Type B pancreatic cell (in vitro differentiated cells): ENCODE measurements around the gene PRR4. TPM values are rescaled to one million over a fixed set of nuclear protein-coding genes. Genes with fewer than 3 reads are reported as not detected.

Experiments used
- DNase-seq: peaks from one replicate; pipeline ENCODE4 v3.0.0; 2021; ENCODE audit warnings: mixed read lengths; ENCODE audit not compliant: unreplicated experiment; ENCODE audit errors: extremely low spot score
- H3K27ac Mint-ChIP-seq: 2 replicates; pipeline ENCODE4 v1.8.0; 2021; ENCODE audit warnings: mild to moderate bottlenecking, mixed read lengths
- H3K27me3 Mint-ChIP-seq: 2 replicates; pipeline ENCODE4 v1.8.0; 2021; ENCODE audit warnings: mixed read lengths
- H3K36me3 Mint-ChIP-seq: 2 replicates; pipeline ENCODE4 v1.8.0; 2021; ENCODE audit warnings: mixed read lengths
- H3K4me1 Mint-ChIP-seq: one replicate; pipeline ENCODE4 v1.8.0; 2021; ENCODE audit warnings: mixed read lengths; ENCODE audit not compliant: unreplicated experiment
- H3K4me3 Mint-ChIP-seq: 2 replicates; pipeline ENCODE4 v1.8.0; 2021; ENCODE audit warnings: mild to moderate bottlenecking, mixed read lengths
- H3K9me3 Mint-ChIP-seq: 2 replicates; pipeline ENCODE4 v1.8.0; 2021; ENCODE audit warnings: mixed read lengths
- CTCF ChIP-seq: fragments of 200-600 bp; sonication (generic); conservative IDR thresholded peaks from 2 replicates; pipeline ENCODE4 v1.5.0; 2021; ENCODE audit warnings: antibody characterized with exemption, mild to moderate bottlenecking
- long read RNA-seq: library from polyadenylated mRNA; unstranded; transcript quantifications from one replicate; pipeline ENCODE4 v2.0.0, GENCODE V29; 2020
- total RNA-seq: library from RNA; stranded (reverse); gene quantifications from 2 replicates; pipeline ENCODE4 v1.2.1, GENCODE V29; 2021; ENCODE audit warnings: low replicate concordance

Gene PRR4
- 2.5 and 3.8 TPM in 2 replicates for total RNA-seq
- long read RNA-seq: 0 reads

- Mint-ChIP-seq H3K9me3 (no peaks in the 10 kb centered on the region), H3K36me3 (peaks cover 48% of the 10 kb centered on the region), H3K27ac (no peak within 1 kb of the TSS), H3K27me3 (no peaks in the 10 kb centered on the region), H3K4me1 (no peaks in the 10 kb centered on the region), H3K4me3 (no peak within 1 kb of the TSS)
- no peak for DNase-seq
- TF ChIP-seq CTCF: no peak
Measured at GRCh38 chr12:10849425-10849878, at the start of gene PRR4. Gene PRR4, minus strand, starts transcription at chr12:10849475. Its CDS starts 38 bp downstream, at chr12:10849437.

- no peaks in the 10 kb centered on the region for H3K27me3 Mint-ChIP-seq
Measured at GRCh38 chr12:10896854-10897253, 47.6 kb upstream of the PRR4 start.

DNA sequence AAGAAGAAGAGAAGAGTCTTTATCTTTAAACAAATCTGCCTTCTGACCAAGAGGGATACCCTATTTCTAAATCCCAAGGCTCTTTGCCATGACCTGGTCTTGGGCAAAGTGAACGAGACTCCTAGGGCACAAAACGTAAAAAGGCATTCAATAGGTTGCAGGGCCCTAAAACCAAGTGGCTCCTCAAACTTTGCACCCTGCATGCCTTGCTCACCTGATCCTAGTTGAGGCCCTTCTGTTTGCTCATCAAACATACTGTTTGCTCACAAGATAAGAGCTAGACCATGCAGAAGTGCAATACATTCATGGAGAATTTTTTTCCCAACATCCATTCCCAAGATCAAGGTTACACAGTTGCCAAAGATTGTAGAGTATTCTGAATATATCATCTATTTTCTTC, 42.7 kb upstream of the PRR4 start:
- no peaks in the 10 kb centered on the region for H3K4me1 Mint-ChIP-seq
- H3K4me3 Mint-ChIP-seq: no peak overlapping the region
- no peaks in the 10 kb centered on the region for H3K27me3 Mint-ChIP-seq
- no peak for TF ChIP-seq CTCF
- H3K36me3 Mint-ChIP-seq: peaks cover 11% of the 10 kb centered on the region
- no peaks in the 10 kb centered on the region for H3K9me3 Mint-ChIP-seq
- no peak for DNase-seq
- H3K27ac Mint-ChIP-seq: no peak overlapping the region

More at GRCh38 chr12:10896854-10897253, 47.6 kb upstream of the PRR4 start:
- Mint-ChIP-seq H3K4me3 (no peak overlapping the region), H3K36me3 (peaks cover 15% of the 10 kb centered on the region), H3K9me3 (peaks cover 4% of the 10 kb centered on the region), H3K4me1 (no peaks in the 10 kb centered on the region), H3K27ac (no peak overlapping the region)
- DNase-seq: no peak
- TF ChIP-seq CTCF: no peak

DNA sequence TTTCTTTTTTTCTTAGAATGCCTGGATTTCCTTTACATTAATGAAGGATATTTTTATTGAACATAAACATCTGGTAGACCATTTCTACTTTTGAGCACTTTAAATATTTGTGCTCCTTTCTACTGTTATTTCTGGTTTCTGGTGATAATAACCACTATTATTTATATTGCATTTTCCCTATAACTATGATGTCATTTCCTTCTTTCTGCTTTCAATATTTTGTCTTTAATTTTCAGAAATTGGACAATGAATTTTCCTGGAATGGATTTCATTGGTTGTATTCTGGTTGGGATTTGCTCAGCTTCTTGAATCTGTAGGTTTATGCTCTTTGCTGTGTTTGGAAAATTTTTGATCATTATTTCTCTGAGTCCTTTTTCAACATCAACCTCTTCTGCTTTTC, 40.0 kb upstream of the PRR4 start:
- DNase-seq: no peak
- H3K4me1 Mint-ChIP-seq: no peaks in the 10 kb centered on the region
- no peak overlapping the region for H3K27ac Mint-ChIP-seq
- no peaks in the 10 kb centered on the region for H3K9me3 Mint-ChIP-seq
- H3K4me3 Mint-ChIP-seq: no peak overlapping the region
- no peak for TF ChIP-seq CTCF
- H3K36me3 Mint-ChIP-seq: peaks cover 8% of the 10 kb centered on the region
- no peaks in the 10 kb centered on the region for H3K27me3 Mint-ChIP-seq

DNA sequence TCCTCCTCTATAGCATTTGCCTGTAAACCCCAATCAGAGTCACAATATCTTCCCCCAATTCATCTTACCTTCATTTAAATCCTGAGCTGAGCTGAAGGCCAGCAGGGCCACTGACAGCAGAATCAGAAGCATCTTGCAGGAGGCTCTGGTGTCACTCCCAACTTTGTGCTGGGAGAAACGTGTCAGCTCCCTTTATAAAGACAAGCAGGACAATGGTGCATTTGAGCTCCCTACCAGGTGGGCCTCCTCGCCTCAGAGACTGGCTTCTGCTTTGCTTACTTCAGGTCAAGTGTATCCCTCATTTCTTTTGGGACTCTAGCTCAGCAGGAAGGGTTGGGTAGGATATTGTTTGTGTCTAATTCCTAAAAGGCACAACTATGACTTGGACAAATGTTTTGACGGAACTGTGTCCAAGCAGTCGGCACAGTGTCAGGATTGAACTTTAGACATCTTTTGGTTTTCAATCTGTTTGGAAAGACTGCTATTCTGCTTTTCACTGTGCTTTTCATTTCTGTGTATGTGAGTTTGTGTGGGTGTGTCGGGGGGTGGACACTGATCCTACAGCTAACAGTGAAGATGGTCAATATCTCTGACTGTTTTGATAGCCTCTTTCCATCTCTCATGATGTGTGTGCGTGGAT, 34.9 kb upstream of the PRR4 start, which contains the start of gene PRH1:
TSS of gene PRH1 (minus strand) at position 170 of the 640 bp plus-strand sequence. CDS start at position 132, 38 bp downstream.
- TF ChIP-seq CTCF: no peak
- H3K27ac Mint-ChIP-seq: no peak within 1 kb of the TSS
- H3K9me3 Mint-ChIP-seq: no peaks in the 10 kb centered on the region
- no peak for DNase-seq
- H3K36me3 Mint-ChIP-seq: peaks cover 22% of the 10 kb centered on the region
- H3K4me3 Mint-ChIP-seq: no peak within 1 kb of the TSS
- no peaks in the 10 kb centered on the region for H3K27me3 Mint-ChIP-seq
- no peaks in the 10 kb centered on the region for H3K4me1 Mint-ChIP-seq
